ENCODE results near the gene GGA1.
"Not testable (repeated sequence)": the region's sequence is repeated elsewhere in the genome, so short reads cannot be mapped to it uniquely, and the experiment has no call there.

The GGA1 gene

DNA sequence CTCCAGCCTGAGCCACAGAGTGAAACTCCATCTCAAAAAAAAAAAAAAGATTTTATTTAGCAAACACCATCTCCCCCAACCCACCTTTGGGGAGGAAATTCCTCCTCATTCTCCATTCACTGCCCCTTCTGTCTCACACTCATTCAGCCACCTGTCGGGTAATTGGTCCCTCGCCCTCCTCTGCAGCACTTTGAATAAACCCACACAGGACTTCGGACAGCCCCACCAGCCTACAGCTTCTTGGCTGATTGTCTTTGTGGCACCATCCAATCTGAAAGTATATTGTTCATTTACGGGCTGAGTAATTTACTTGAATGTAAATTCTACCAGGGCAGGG, 7.5 kb upstream of the GGA1 start:
- no peak for DNase-seq (ENCODE audit: low read depth)
- in situ Hi-C loops (cut with HindIII; ENCODE audit: low sequenced_read_pairs), result no loop called here
- TF ChIP-seq, protein P1, sequence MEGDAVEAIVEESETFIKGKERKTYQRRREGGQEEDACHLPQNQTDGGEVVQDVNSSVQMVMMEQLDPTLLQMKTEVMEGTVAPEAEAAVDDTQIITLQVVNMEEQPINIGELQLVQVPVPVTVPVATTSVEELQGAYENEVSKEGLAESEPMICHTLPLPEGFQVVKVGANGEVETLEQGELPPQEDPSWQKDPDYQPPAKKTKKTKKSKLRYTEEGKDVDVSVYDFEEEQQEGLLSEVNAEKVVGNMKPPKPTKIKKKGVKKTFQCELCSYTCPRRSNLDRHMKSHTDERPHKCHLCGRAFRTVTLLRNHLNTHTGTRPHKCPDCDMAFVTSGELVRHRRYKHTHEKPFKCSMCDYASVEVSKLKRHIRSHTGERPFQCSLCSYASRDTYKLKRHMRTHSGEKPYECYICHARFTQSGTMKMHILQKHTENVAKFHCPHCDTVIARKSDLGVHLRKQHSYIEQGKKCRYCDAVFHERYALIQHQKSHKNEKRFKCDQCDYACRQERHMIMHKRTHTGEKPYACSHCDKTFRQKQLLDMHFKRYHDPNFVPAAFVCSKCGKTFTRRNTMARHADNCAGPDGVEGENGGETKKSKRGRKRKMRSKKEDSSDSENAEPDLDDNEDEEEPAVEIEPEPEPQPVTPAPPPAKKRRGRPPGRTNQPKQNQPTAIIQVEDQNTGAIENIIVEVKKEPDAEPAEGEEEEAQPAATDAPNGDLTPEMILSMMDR (IDR thresholded peaks at IDR 0.05; ENCODE audit: low read depth, low read length, missing control alignments), result no peak
- no peak overlapping the region for H3K4me3 ChIP-seq (ENCODE audit: low read depth, low read length)

DNA sequence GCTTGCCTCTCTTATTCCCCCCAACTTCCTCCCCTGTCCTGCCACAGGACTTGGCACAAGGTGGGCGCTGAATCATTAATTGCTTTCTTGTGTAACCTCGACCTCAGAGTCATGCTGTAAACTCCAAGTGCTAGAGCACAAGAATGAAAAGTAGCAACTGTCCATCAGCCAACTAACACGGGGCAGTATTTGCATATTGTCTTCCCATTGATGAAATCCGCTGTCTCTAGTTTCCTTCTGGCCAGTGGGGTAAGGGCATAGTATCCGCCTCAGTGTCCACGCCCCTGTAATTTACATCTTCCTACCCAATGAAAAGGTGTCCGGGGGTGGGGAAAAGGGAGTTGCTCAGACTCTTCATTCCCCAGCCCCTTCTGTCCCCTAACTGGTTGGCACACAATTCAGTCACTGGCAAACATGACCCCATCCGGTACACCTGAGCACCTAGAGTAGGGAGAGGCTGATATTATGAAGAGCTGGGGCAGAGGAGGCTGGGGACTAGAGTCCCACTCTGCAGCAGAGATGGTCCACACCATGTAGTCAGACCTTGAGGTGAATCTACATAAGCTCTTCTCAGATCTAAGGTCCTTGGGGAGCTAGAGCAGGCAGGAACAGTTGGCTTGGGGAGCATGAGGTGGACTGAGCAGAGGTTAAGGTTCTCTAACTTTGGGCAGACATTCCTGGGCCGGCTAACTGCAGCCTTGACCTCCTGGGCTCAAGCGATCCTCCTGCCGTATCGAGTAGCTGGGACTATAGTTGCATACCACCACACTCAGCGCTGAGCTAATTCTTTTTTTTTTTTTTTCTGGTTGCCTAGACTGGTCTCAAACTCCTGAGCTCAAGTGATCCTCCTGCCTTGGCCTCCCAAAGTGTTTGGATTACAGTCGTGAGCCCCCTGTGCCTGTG, 6.8 kb upstream of the GGA1 start:
- H3K4me3 ChIP-seq (ENCODE audit: low read depth, low read length), result no peak overlapping the region
- DNase-seq (ENCODE audit: low read depth), result no peak
- TF ChIP-seq, protein P1 (IDR thresholded peaks at IDR 0.05; ENCODE audit: low read depth, low read length, missing control alignments), result no peak
- in situ Hi-C loops (cut with HindIII; ENCODE audit: low sequenced_read_pairs), result no loop called here

DNA sequence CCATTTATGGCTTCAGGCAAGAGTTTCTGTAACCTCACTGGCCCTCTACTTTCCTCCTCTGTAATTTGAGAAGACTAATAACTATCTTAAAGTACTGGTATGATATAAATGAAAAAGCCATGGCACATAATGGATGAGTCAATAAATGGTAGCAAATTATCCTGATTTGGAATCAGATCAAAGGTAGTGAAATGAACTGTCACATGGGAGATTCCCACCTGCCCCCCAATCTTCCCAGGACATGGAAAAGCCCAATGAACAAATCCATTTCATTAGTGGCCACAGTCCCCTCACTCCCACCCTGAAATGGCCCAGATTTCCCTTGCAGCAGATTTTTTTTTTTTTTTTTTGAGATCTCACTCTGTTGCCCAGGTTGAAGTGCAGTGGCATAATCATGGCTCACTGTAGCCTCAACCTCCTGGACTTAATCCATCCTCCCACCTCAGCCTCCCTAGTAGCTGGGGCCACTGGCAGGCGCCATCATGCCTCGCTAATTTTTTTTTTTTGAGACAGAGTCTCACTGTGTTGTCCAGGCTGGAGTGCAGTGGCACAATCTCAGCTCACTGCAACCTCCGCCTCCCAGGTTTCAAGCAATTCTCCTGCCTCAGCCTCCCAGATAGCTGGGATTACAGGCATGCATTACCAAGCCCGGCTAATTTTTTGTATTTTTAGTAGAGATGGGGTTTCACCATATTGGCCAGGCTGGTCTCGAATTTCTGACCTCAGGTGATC, 5.9 kb upstream of the GGA1 start:
- DNase-seq (ENCODE audit: low read depth); H3K4me3 ChIP-seq (ENCODE audit: low read depth, low read length); in situ Hi-C loops (cut with HindIII; ENCODE audit: low sequenced_read_pairs): not testable (repeated sequence)

DNA sequence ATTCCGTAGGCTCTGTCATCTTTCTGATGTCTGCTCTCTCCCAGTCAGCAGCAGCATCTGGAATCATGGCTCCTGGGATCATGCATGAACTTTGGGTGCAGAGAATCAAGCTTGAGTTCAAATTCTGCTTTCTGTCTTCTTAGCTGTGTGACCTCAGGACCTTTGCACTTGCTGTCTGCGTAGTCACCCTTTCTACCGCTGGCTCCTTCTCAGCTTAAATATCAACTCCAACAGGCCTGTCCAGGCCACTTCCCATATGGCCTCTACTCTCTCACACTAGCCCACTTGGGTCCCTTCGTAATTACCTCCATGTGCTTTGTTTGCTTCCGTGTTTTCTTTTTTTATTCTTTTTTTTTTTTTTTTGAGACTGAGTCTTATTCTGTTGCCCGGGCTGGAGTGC, 4.6 kb upstream of the GGA1 start:
- no peak overlapping the region for H3K4me3 ChIP-seq (ENCODE audit: low read depth, low read length)
- DNase-seq (ENCODE audit: low read depth), result no peak
- TF ChIP-seq, protein P1 (IDR thresholded peaks at IDR 0.05; ENCODE audit: low read depth, low read length, missing control alignments), result no peak
- in situ Hi-C loops (cut with HindIII; ENCODE audit: low sequenced_read_pairs), result no loop called here

DNA sequence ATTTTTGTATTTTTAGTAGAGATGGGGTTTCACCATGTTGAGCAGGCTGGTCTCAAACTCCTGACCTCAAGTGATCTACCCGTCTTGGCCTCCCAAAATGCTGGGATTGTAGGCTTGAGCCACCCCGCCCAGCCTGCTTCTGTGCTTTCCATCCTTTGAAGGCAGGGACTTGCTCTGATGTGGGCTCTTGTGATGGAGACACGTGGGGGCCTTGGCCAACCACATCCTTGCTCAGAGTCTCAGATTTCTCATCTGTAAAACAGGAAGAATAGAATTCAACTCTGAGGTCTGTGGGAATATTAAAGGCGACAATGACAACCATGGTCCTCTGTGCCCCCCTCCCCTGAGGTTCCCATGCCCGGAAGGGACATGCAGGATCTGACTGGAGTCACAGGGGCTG, 3.8 kb upstream of the GGA1 start:
- no peak for DNase-seq (ENCODE audit: low read depth)
- H3K4me3 ChIP-seq (ENCODE audit: low read depth, low read length), result no peak overlapping the region
- TF ChIP-seq, protein P1 (IDR thresholded peaks at IDR 0.05; ENCODE audit: low read depth, low read length, missing control alignments), result no peak
- in situ Hi-C loops (cut with HindIII; ENCODE audit: low sequenced_read_pairs), result no loop called here

DNA sequence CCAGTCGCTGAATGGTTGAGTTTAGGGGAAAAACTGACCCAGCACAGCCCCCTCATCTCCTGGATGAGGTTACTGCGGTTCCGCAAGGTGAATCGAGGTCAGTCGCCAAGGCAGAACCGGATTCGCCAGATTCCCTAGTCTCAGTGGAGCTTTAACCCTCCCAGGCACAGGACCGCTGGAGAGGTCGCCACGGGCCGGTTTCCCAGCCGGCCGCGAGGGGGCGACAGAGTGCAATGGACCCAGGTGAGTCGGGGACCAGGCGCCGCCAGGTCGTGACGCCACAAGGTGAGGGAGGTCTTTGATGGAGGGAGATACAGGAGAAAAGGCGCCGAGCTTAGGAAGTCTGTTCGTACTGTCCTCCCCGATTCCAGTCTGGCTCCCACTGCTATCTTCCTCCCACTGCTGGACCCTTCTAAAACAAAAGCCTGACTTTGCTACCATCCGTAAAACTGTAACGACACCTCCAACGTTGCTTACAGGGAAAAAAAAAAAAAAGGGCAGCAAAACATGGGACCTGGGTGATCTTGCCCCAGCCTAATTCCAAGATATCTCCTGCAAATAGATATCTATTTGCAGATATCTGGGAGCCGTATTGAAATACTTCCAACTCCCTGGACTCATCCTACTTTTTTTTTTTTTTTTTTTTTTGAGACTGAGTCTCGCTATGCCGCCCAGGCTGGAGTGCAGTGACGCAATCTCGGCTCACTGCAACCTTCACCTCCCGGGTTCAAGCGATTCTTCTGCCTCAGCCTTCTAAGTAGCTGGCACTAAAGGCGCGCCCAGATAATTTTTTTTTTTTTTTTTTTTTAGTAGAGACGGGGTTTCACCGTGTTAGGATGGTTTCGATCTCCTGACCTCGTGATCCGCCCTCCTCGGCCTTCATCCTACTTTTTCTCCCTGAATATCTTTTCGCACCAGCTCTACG, 1.4 kb upstream of the GGA1 start:
- TF ChIP-seq, protein P1 (IDR thresholded peaks at IDR 0.05; ENCODE audit: low read depth, low read length, missing control alignments), result peak; percentile 100
- in situ Hi-C loops (cut with HindIII; ENCODE audit: low sequenced_read_pairs), result no loop called here
- peak overlapping the region; percentile 14 for H3K4me3 ChIP-seq (ENCODE audit: low read depth, low read length)
- DNase-seq (ENCODE audit: low read depth), result no peak

All from astrocyte of the cerebellum (primary cell).